HL-60 (cell line): ENCODE results near the gene ARHGEF17.

ENCODE experiments used
- DNase-seq, 2 experiments: peaks; one replicate each; pipeline ENCODE4 v3.0.0-alpha.2; 2010 to 2020; ENCODE audit warnings: low read depth in 1 of 2, low spot score in 1 of 2
- H3K27ac ChIP-seq: fragments of 250-450 bp; sonication (Bioruptor Pico); replicated peaks from 2 replicates; pipeline ENCODE4 v1.5.1; 2020; ENCODE audit warnings: mild to moderate bottlenecking, moderate library complexity
- H3K27me3 ChIP-seq: fragments of 250-450 bp; sonication (Bioruptor Pico); 2 replicates; pipeline ENCODE4 v1.5.1; 2021; ENCODE audit warnings: mild to moderate bottlenecking, moderate library complexity; ENCODE audit not compliant: insufficient read depth, poor library complexity, severe bottlenecking
- H3K4me3 ChIP-seq: replicated peaks from 2 replicates; pipeline ENCODE4 v1.5.1; 2011; ENCODE audit warnings: mild to moderate bottlenecking, control low read depth, low read length; ENCODE audit not compliant: insufficient read depth
- CTCF ChIP-seq: IDR thresholded peaks from one replicate; pipeline ENCODE4 v1.5.1; 2011; ENCODE audit warnings: low read length, control low read depth, inconsistent platforms; ENCODE audit not compliant: insufficient read depth
- GABPA ChIP-seq: IDR thresholded peaks from 2 replicates; pipeline ENCODE4 v1.6.1; 2012; ENCODE audit warnings: low read depth
- POLR2AphosphoS5 ChIP-seq: IDR thresholded peaks from 2 replicates; pipeline ENCODE4 v1.6.1; 2012; ENCODE audit warnings: low read depth
- REST ChIP-seq: IDR thresholded peaks from 2 replicates; pipeline ENCODE4 v1.6.1; 2012; ENCODE audit warnings: low read depth; ENCODE audit not compliant: insufficient replicate concordance
- SPI1 ChIP-seq: IDR thresholded peaks from 2 replicates; pipeline ENCODE4 v1.6.1; 2012; ENCODE audit warnings: low read depth, mild to moderate bottlenecking, borderline replicate concordance

The ARHGEF17 gene

GRCh38 chr11:73293356-73293936 is 14.6 kb upstream of the ARHGEF17 start:
- TF ChIP-seq REST (no peak), SPI1 (no peak), CTCF (no peak), POLR2AphosphoS5 (no peak), GABPA (no peak)
- Histone ChIP-seq H3K27me3 (no peaks in the 10 kb centered on the region), H3K27ac (no peak overlapping the region), H3K4me3 (no peak overlapping the region)
- DNase-seq: no peak

- no peaks in the 10 kb centered on the region for H3K27me3 ChIP-seq
- TF ChIP-seq REST (no peak), SPI1 (no peak), GABPA (no peak), CTCF (no peak), POLR2AphosphoS5 (no peak)
- no peak overlapping the region for H3K27ac ChIP-seq
- no peak for DNase-seq
- no peak overlapping the region for H3K4me3 ChIP-seq
Observed at GRCh38 chr11:73294604-73295003, 13.5 kb upstream of the ARHGEF17 start.

GRCh38 chr11:73295241-73295995 is 12.7 kb upstream of the ARHGEF17 start:
- Histone ChIP-seq H3K27me3 (no peaks in the 10 kb centered on the region), H3K4me3 (no peak overlapping the region), H3K27ac (no peak overlapping the region)
- peak; percentile 56 to 89 for DNase-seq
- peak; percentile 46; the same call in 1 of the 2 replicates for TF ChIP-seq SPI1
- TF ChIP-seq REST: no peak
- TF ChIP-seq POLR2AphosphoS5: no peak
- TF ChIP-seq CTCF: peak; percentile 100
